Posterior cingulate gyrus (tissue), 11 donors: ENCODE measurements around the gene AMPD3.

ENCODE experiments used
- DNase-seq, 10 donors: peaks; one replicate each; pipeline versions ENCODE4 v3.0.0 to v3.0.0-alpha.2; 2020 to 2021; ENCODE audit warnings: mixed read lengths in 3 of 10
- intact Hi-C: fragments of 100-400 bp; cut with DNase I; formaldehyde crosslinking; loops from one replicate; pipeline ENCODE4 v1.15.1; 2023

The AMPD3 gene

DNA sequence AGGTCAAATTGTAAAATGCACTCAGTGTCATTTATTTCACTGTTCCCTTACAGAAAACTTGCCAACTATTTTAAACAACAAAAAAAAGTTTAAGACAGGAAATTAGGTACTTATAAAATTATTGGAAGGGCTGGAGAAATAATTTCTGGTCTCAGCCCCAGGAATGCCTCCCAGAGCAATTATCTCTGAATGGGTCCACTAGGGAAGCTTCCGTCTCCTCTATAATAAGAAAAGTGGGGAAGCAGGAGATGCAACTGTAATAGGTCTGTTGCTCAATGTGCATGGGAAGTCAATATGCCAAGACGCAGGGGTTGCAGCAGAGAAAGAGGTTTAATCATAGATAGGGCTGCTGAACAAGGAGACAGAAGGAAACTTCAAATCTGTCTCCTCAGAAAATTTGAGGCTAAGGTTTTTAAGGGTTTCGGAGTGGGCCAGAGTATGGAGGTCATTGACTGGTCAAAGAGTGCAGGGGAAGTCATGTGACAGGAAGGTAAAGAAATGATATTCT, 96.8 kb downstream of the AMPD3 start:
- no peak for DNase-seq
- intact Hi-C loops, result no loop called here

DNA sequence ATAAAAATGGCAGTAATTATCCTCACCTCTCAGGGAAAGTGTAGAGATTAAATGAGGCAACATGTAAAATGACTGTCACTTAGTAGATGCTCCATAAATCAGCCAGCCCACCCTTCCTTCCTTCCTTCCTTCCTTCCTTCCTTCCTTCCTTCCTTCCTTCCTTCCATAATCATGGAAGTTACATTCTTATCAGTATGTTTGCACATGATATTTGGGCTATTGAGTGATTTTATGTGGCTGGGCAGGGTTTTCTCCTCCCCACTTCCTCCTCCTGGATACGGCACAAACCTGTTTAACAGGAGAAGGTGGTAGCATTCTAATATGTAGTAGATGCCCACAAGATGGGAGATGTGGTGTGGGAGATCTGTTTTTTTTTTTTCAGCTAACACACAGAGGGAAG, 101.5 kb downstream of the AMPD3 start:
- intact Hi-C loops, result no loop called here
- no peak for DNase-seq
